GM12878 (cell line): ENCODE measurements around the gene IRF6. TPM values are rescaled to one million over a fixed set of nuclear protein-coding genes. Genes with fewer than 3 reads are reported as not detected.

Experiments
- CBX3 ChIP-seq: fragments of 200-600 bp; sonication (generic); IDR thresholded peaks from 2 replicates; pipeline ENCODE4 v1.6.1; 2016; ENCODE audit warnings: low read depth, borderline replicate concordance
- MYC ChIP-seq: IDR thresholded peaks from 2 replicates; pipeline ENCODE4 v1.6.1; 2011; ENCODE audit warnings: mild to moderate bottlenecking, low read length, moderate library complexity, inconsistent platforms; ENCODE audit not compliant: insufficient read depth, insufficient replicate concordance, insufficient read length, severe bottlenecking
- PAX5 ChIP-seq: IDR thresholded peaks from 2 replicates; pipeline ENCODE4 v1.6.1; 2011; ENCODE audit warnings: low read depth, low read length, borderline replicate concordance
- RBBP5 ChIP-seq: fragments of 200-600 bp; sonication (generic); conservative IDR thresholded peaks from 2 replicates; pipeline ENCODE4 v1.6.1; 2016
- RCOR1 ChIP-seq: conservative IDR thresholded peaks from 2 replicates; pipeline ENCODE4 v1.6.1; 2012; ENCODE audit warnings: low read depth, low read length, improper control_type of control experiment
- SMARCA5 ChIP-seq: fragments of 450-650 bp; IDR thresholded peaks from 2 replicates; pipeline ENCODE4 v1.6.1; 2017; ENCODE audit warnings: mild to moderate bottlenecking
- SPI1 ChIP-seq: IDR thresholded peaks from 2 replicates; pipeline ENCODE4 v1.6.1; 2011; ENCODE audit warnings: low read depth, mild to moderate bottlenecking, low read length, moderate library complexity, borderline replicate concordance; ENCODE audit not compliant: insufficient read depth
- SRF ChIP-seq, 2 experiments: IDR thresholded peaks; 2 replicates each; pipeline ENCODE4 v1.6.1; 2011; ENCODE audit warnings: low read depth in 2 of 2, low read length in 2 of 2, mild to moderate bottlenecking in 1 of 2, moderate library complexity in 1 of 2
- YBX1 ChIP-seq: fragments of 450-650 bp; IDR thresholded peaks from 2 replicates; pipeline ENCODE4 v1.6.1; 2016; ENCODE audit warnings: antibody characterized with exemption
- polyA plus RNA-seq, 11 experiments: library from polyadenylated mRNA; depleted of rRNA in 4 of 11; unstranded in 6 of 11; stranded (reverse) in 5 of 11; fragments of >200 nt; fragmentation: Nextera tagmentation in 4 of 11; fragmentation: Illumina TruSeq in 1 of 11; extraction: Ambion mirVana in 4 of 11; extraction: Trizol in 1 of 11; gene quantifications; 1 replicate in 1 of 11; 2 replicates in 10 of 11; pipeline versions ENCODE4 v1.2.1 to v1.2.3, GENCODE V29; 2011 to 2016; ENCODE audit warnings: inconsistent platforms in 2 of 11, missing spikeins in 2 of 11, low read depth in 1 of 11
- total RNA-seq, 4 experiments: library from RNA; depleted of rRNA in 3 of 4; stranded (reverse); fragments of >200 nt in 3 of 4; fragmentation: Illumina TruSeq in 1 of 4; extraction: Trizol in 1 of 4; gene quantifications; 2 replicates each; pipeline versions ENCODE4 v1.2.1 to v1.2.3, GENCODE V29; 2013 to 2021
- TF ChIP-seq, protein P1 (sequence below): IDR thresholded peaks from 2 replicates; pipeline ENCODE4 v1.6.1; 2011; ENCODE audit warnings: mild to moderate bottlenecking, low read depth, low read length, moderate library complexity; ENCODE audit not compliant: insufficient replicate concordance
- TF ChIP-seq, protein P2 (sequence below): IDR thresholded peaks from 2 replicates; pipeline ENCODE4 v1.6.1; 2011; ENCODE audit warnings: borderline replicate concordance, low read depth, mild to moderate bottlenecking, moderate library complexity, mixed read lengths, low read length; ENCODE audit not compliant: insufficient read depth; ENCODE audit errors: extremely low read length
- TF ChIP-seq, protein P3 (sequence below): IDR thresholded peaks from 2 replicates; pipeline ENCODE4 v1.6.1; 2011; ENCODE audit warnings: borderline replicate concordance, low read depth, mild to moderate bottlenecking, moderate library complexity, low read length; ENCODE audit not compliant: insufficient read depth, poor library complexity, severe bottlenecking

Gene IRF6
- total and polyA plus RNA-seq, 10 of the 15 experiments (the other 5 are each of a cell fraction or from before 2014, with no cell fraction given), result 0.04 to 0.50 (median 0.09) TPM; not detected in 1

DNA sequence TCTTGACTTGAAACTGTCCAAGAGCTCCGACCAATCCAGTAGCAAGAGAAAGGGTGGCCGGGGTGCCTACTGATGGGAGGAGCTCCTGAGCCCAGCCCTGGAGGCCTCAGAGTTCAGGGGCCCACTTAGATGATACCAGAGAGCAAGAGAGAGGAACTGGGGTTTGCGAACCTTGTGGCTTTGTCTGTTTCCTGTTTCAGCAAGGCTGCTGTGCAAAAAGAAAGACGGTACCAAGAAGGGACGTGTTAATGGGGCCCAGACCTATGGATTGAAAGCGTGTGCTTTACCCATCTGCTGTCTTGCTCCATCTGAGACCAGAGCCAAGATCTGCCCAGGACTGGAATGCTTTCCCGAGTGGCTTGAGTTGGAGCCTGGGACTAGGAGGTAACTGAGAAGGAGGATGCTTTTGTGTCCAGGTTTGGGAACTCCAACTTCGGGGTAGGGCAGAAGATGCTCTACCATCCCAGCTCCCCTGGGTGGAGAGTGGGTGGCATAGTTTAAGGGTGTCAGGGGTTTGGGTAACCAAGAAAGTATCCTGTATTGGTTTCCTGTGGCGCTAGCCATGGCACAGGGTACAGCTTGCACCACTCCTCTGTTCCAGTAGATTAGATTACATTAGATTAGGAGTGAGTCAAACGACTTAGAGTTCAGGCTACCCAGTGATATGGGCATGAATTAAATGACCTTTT lies 49.9 kb downstream of the IRF6 start, which contains the start of gene TRAF3IP3 (continued):
- TF ChIP-seq, protein P1, sequence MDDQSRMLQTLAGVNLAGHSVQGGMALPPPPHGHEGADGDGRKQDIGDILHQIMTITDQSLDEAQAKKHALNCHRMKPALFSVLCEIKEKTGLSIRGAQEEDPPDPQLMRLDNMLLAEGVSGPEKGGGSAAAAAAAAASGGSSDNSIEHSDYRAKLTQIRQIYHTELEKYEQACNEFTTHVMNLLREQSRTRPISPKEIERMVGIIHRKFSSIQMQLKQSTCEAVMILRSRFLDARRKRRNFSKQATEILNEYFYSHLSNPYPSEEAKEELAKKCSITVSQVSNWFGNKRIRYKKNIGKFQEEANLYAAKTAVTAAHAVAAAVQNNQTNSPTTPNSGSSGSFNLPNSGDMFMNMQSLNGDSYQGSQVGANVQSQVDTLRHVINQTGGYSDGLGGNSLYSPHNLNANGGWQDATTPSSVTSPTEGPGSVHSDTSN, result no peak
- TF ChIP-seq PAX5 (peak; percentile 54; the same call in 1 of the 2 replicates), SPI1 (peak; percentile 96), RBBP5 (no peak), SRF (IDR thresholded peaks at IDR 0.05; ENCODE audit: low read depth in 2 of 2, low read length in 2 of 2) (peak in 1 of 2 experiments; percentile 75; a peak in 2 of 4 replicates), YBX1 (no peak), MYC (no peak), CBX3 (no peak), RCOR1 (no peak), SMARCA5 (no peak)
- TF ChIP-seq, protein P2, sequence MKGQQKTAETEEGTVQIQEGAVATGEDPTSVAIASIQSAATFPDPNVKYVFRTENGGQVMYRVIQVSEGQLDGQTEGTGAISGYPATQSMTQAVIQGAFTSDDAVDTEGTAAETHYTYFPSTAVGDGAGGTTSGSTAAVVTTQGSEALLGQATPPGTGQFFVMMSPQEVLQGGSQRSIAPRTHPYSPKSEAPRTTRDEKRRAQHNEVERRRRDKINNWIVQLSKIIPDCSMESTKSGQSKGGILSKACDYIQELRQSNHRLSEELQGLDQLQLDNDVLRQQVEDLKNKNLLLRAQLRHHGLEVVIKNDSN, result no peak
- TF ChIP-seq, protein P3, sequence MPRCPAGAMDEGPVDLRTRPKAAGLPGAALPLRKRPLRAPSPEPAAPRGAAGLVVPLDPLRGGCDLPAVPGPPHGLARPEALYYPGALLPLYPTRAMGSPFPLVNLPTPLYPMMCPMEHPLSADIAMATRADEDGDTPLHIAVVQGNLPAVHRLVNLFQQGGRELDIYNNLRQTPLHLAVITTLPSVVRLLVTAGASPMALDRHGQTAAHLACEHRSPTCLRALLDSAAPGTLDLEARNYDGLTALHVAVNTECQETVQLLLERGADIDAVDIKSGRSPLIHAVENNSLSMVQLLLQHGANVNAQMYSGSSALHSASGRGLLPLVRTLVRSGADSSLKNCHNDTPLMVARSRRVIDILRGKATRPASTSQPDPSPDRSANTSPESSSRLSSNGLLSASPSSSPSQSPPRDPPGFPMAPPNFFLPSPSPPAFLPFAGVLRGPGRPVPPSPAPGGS, result no peak
